Skin epidermis (tissue), 12 donors: ENCODE results near the gene C13orf46.
"Not testable (repeated sequence)": the region's sequence is repeated elsewhere in the genome, so short reads cannot be mapped to it uniquely, and the experiment has no call there.

Experiments
- H3K27ac ChIP-seq, 21 experiments: fragments of 200-600 bp; sonication (generic) in 11 of 21; one replicate each; pipeline ENCODE4 v1.5.0; 2020; ENCODE audit warnings: mild to moderate bottlenecking in 3 of 21, inconsistent platforms in 2 of 21, moderate library complexity in 2 of 21
- H3K4me3 ChIP-seq, 7 experiments: fragments of 200-600 bp; sonication (generic) in 2 of 7; one replicate each; pipeline ENCODE4 v1.5.0; 2020; ENCODE audit warnings: inconsistent platforms in 2 of 7, mild to moderate bottlenecking in 2 of 7, moderate library complexity in 1 of 7

C13orf46 gene

DNA sequence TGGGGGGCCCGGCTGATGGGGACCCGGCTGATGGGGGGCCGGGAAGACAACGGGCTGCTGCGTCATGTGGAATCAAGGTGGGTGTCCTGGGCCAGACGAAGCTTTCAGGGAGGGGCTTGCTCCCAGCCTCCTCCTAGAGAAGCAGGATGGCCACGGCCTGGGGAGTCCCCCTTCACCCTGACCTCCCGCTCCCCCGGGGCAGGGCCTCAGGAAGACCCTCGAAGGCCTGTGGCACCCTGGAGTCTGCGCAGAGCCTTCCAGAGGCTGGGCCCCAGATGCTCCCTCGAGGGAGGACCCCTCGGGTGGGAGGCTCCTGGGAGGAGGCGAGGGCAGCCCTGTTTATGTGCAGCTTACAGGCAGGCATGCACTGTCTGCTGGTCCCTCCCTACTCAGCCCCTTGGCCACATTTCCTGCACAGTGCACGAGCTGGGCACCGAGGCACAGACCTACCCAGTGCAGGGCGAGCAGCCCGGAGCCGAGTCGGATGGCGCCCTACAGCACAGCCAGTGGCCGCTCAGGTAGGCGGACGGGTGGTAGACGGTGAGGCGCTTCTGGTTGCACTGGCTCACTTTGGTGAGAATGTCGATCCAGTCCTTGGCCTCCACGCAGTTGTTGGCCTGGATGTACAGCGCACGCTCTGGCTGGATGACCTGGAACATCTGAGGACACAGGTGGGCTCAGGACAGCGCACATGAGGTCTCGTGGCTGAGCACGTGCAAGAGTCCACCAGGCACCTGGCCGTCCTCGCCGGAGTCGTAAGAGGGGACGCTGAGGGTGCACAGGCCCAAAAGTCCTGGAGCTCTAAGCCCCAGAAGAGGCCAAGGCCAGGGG is 22.4 kb upstream of the C13orf46 start:
- no peak overlapping the region for H3K27ac ChIP-seq
- H3K4me3 ChIP-seq, result no peak overlapping the region

- H3K27ac ChIP-seq, result no peak overlapping the region
- no peak overlapping the region for H3K4me3 ChIP-seq
Observed at GRCh38 chr13:113995051-113995601, 21.2 kb upstream of the C13orf46 start.

GRCh38 chr13:113992276-113993005 is 18.6 kb upstream of the C13orf46 start:
- Histone ChIP-seq H3K27ac (no peak overlapping the region), H3K4me3 (no peak overlapping the region)

DNA sequence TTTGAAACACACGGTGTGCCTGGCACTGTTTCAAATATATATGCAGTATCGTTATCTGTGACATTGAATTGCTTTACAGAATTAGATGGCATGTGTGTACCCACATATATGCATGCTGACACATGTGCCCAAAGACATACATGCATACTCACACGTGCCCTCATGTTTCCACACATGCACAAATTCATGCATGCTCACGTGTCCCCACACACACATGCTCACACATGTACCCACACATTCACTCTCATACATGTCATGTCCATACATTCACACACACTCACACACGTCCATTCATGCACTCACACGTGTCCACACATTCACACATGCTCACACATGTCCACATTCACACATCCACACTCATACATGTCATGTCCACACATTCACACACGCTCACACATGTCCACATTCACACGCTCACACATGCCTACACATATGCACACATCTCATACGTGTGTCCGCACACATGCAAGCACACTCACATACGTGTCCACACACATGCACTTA is 17.9 kb upstream of the C13orf46 start:
- no peak overlapping the region for H3K4me3 ChIP-seq
- no peak overlapping the region for H3K27ac ChIP-seq

GRCh38 chr13:113991191-113991669 is 17.4 kb upstream of the C13orf46 start:
- no peak overlapping the region for H3K27ac ChIP-seq

GRCh38 chr13:113990321-113990837 is 16.5 kb upstream of the C13orf46 start:
- no peak overlapping the region for H3K4me3 ChIP-seq
- no peak overlapping the region for H3K27ac ChIP-seq

More at GRCh38 chr13:113991191-113991669, 17.4 kb upstream of the C13orf46 start:
- no peak overlapping the region for H3K4me3 ChIP-seq

- Histone ChIP-seq H3K4me3 (no peak overlapping the region), H3K27ac (no peak overlapping the region)
Observed at GRCh38 chr13:113989585-113990300, 15.9 kb upstream of the C13orf46 start.

DNA sequence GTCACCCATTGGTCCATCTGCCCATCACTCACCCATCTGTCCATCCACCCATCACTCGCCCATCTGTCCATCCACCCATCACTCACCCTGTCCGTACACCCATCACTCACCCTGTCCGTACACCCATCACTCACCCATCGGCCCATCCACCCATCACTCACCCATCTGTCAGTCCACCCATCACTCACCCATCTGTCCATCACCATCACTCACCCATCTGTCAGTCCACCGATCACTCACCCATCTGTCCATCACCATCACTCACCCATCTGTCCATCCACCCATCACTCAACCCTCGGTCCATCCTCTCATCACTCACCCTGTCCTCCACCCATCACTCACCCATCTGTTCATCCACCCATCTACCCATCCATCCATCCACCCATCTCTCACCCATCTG is 15.0 kb upstream of the C13orf46 start:
- H3K4me3 ChIP-seq, H3K27ac ChIP-seq: not testable (repeated sequence)

- no peak overlapping the region for H3K27ac ChIP-seq
Observed at GRCh38 chr13:113982296-113982661, 8.4 kb upstream of the C13orf46 start.

GRCh38 chr13:113981611-113982295 is 7.9 kb upstream of the C13orf46 start:
- H3K27ac ChIP-seq, result no peak overlapping the region
- H3K4me3 ChIP-seq, result no peak overlapping the region

More at GRCh38 chr13:113982296-113982661, 8.4 kb upstream of the C13orf46 start:
- H3K4me3 ChIP-seq, result no peak overlapping the region

GRCh38 chr13:113981194-113981605 is 7.3 kb upstream of the C13orf46 start:
- Histone ChIP-seq H3K4me3 (no peak overlapping the region), H3K27ac (peak overlapping the region in 1 of 21 experiments; percentile 49)

- Histone ChIP-seq H3K4me3 (no peak overlapping the region), H3K27ac (peak overlapping the region in 2 of 21 experiments; percentile 16 to 49)
Observed at GRCh38 chr13:113980489-113981064, 6.7 kb upstream of the C13orf46 start.

DNA sequence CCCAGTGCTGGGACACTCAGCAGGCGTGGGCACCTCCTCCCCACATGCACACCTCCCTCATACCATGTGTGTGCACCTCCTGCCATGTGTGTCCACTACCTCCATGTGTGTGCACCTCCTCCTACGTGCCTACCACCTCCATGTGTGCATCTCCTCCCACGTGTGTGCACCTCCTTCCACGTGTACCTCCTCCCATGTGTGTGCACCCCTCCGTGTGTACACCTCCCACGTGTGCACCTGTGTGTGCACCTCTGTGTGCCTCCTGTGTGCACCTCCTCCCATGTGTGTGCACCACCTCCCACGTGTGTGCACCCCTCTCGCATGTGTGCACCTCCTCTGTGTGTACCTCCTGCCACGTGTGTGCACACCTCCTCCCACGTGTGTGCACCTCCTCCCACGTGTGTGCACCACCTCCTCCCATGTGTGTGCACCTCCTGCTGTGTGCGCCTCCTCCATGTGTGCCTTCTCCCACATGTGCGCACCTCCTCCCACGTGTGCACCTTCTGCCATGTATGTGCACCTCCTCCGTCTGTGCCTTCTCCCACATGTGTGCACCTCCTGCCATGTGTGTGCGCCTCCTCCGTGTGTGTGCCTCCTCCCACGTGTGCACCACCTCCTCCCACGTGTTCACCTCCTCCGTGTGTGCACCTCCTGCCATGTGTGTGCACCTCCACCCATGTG is 6.1 kb upstream of the C13orf46 start:
- no peak overlapping the region for H3K27ac ChIP-seq
- H3K4me3 ChIP-seq, result no peak overlapping the region

DNA sequence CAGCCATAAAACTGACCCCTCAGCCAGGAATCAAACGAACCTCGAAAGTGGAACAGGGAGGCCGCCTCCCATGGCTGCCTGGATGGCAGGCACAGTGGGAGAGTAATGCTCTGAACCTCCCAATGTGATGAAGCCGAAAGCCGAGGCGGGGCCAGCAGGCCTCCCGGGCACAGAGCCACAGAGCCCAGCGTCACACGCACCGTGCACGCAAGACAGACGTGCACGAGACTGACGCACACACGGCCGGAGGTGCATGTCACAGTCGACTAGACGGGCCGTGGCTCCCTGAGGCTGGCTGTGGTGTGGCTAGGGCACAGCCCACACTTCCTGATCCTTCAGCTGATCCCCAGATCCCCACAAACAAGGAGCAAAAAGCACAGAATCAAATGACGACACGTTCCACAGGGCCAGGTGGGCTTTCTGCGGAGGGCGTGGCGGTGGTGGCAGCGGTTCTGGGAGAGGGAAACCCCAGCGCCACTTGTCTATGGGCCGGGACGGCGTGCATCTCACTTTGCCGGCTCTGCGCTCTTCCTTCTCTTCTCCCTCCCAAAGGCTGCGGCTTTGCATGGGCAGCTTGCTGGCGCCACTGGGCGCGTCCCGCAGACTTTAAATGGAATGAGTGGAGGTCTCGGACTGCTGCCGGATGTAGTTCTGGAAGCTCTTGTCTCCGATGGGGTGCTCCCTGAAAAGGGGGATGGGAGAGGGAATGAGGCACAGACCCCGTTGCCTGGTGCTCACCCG is 5.0 kb upstream of the C13orf46 start:
- H3K27ac ChIP-seq, result peak overlapping the region in 2 of 21 experiments; percentile 9 to 19

GRCh38 chr13:113977976-113978375 is 4.1 kb upstream of the C13orf46 start:
- Histone ChIP-seq H3K4me3 (no peak overlapping the region), H3K27ac (no peak overlapping the region)

More for the DNA sequence above, 5.0 kb upstream of the C13orf46 start:
- no peak overlapping the region for H3K4me3 ChIP-seq

DNA sequence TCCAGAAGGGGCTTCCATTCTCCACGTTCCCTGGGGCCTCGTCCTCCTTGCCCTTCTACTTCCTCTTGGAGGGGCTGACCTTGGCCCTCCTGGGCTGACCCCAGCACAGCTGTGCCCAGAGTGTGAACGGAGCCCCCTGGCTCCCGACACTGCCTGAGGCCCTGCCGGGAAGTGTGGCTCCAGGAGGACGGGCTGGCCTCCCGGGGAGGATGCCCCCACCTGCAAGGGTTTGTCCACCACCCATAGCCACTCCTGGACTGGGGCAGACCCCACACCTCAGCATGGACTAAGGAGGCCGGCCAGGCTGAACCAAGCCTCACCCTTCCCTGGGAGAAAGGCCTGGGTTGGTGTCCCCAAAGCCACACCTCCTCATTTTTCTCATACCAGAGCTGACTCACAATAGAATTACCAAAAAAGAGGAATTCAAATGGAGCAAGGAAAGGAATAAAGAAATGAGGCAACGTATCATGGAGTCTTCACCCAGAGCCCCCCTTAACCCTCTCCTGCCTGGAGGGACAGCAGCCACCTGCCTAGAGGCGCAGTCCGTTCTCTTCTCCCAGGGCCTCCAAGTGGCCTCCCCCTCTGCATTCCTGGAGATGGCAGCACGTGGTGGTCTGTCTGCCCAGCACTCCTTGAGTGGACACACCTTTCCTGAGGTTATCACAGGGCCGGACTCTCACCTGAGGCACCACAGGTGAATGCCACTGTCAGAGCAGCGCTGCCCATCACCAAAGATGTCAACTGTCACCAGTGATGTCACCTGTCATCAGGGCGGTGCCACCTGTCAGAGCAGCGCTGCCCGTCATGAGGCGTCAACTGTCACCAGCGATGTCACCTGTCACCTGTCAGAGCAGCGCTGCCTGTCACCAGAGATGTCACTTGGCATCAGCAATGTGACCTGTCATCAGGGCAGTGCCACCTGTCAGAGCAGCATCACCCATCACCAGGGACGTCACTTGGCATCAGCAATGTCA is 3.1 kb upstream of the C13orf46 start:
- Histone ChIP-seq H3K4me3 (no peak overlapping the region), H3K27ac (peak overlapping the region in 1 of 21 experiments; percentile 45)
